COLO668 (cell line): ENCODE results near the gene SGMS1.

ENCODE experiments used
- DNase-seq: peaks from one replicate; lab custom pipeline; 2025; ENCODE audit not compliant: unreplicated experiment; lab: John Stamatoyannopoulos, UW

SGMS1 gene

DNA sequence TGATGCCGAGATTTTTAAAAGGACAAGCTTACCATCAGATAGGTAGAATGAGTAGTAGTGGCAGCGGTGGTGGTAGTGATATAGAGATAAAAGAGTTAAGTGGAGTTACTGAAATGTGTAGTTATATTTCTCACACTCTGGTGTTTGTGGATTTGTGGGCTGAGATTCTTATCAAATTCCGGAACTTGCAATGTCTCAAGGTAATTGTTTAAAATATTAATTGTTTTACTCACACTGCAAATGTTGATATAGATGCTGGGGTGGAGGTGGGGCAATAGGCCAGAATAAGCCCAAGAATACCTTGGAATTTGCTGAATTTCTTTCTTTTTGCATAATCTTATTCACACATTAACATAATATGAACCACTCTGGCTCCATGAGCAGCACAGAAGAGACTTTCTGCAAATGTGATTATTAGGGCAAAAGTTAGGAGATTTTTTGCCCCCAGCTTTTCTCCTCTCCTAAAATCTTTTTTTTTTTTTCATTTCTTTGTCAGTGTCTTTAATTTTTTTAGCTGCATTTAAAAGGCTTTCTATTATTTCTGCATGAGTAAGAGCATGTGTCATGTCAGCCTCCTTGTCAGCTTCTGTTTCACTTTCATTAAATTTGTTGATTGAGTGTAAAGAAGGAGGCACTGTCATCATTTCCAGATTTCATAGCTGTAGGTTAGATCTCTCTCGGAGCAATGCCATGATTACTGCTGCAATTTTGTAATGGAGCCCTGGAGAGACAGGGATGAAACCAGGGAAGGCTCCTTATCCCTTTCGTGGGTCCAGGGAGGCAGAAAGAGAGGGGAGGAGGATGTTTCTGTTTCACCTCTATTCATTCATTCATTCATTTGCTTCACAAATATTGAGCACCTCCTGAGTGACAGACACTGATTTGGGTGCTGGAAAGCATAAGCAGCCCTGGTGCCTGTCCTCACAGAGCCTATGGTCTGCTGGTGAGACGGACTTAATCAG lies 13.1 kb upstream of the SGMS1 start:
- no peak for DNase-seq

GRCh38 chr10:50635286-50635685 lies 11.5 kb upstream of the SGMS1 start:
- DNase-seq: no peak

DNA sequence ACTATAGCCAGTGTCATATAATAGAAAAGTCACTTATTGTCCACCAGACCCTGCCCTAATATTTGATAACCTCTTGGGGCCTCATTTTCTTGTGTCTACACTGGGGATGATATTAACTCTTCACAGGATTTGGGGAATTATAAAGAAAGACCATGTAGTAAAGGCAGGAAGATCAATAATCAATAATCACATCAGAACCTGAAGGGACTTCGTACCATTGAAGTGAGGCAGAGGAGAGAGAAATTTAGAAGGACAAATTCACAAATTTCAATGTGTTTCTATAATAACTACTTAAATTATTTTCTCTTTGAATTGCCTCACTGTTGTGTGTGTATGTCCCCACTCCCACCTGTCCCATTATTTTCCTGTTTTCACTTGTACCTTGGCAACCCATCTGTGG lies 10.7 kb upstream of the SGMS1 start:
- no peak for DNase-seq

GRCh38 chr10:50631052-50631451 lies 7.3 kb upstream of the SGMS1 start:
- no peak for DNase-seq

GRCh38 chr10:50629495-50630122 lies 5.9 kb upstream of the SGMS1 start:
- DNase-seq: no peak

DNA sequence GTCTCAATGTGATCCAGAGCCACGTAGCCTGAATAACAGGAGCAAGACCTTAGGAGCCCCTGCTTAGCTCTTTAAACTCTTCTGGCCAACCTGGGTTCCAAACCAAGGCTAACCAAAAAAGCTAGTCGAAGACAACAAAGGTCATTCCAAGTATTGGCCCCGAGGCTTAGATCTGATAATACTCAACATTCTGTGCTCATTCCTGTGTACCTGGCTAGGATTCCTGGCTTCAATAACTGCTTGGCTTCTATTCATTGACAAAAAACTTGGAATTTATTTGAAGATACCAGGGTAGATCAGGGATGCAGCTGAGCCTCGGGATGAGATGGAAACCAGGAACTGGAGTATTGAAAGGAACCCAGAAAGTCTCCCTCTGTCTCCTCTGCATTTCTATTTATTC lies 4.1 kb upstream of the SGMS1 start:
- DNase-seq: no peak

DNA sequence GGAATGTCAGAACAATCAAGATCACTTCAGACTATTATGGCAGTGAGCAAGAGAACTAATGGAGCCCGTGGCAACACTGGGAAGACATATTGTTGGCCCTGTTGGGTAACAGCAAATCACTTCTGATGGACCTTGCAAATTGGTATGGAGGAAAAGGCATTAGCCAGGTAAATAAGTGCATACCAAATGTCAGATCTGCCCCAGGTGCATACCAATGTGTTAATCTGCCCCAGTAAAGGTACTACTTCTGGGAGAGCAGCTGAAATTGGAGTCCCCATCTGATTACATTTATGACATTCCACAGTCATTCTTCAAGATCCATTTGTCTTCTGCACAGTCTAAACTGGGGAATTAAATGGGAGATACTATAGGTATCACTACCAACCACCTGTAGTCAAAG lies 3.7 kb upstream of the SGMS1 start:
- DNase-seq: no peak

GRCh38 chr10:50625649-50626132 lies 1.9 kb upstream of the SGMS1 start:
- DNase-seq: no peak

DNA sequence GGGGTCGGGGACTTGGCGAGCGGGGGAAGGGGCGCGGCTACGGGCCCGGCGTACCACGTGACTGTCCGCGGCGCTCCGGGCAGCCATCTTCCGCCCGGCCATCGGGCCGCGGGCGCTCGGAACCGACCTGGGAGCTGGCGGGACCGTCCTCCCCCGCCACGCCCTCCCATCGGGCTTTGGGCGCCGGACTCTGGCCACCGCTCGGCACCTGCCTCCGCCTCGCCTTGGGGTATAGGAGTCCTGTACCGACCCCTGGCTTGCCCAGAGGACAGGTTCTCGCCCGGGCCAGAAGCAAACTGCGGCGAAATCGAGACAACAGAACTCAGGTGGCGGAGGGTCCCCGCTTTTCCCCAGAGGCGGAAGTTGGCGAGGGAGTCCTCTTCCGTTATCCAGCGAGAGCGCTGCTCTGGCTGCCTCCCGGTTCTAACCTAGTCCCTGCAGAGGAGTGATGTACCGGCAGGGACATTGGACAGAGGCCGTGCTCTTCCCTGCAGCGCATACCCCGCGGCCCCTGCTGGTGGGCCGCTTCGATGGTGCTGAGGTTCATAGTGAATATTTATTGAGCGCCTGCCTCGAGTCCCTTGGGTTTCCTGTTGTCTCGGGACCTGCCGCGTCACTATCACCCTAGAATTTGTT lies 1.2 kb upstream of the SGMS1 start:
- DNase-seq: peak; percentile 85

DNA sequence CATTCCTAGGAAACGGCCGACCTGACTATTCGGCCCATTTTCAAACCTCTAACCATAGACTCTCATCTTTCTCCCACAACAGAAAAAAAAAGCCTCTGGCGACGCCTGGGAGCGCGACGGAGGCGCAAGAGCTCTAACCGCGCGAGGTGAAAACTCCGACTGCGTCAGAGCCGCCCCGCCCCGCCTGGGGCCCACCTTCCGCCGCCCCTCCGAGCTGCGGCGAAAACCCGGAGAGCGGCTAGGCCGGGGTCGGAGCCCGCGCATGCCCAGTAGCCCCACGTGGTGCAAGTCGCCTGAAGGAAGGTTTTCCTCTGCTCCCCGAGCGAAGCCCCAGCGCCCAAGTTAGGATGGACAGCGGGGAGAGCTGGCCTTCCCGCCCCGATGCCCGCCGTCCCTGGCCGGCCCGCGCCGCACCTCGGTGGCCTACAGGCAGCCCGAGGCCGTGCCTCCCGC lies 683 bp upstream of the SGMS1 start:
- DNase-seq: peak; percentile 91

DNA sequence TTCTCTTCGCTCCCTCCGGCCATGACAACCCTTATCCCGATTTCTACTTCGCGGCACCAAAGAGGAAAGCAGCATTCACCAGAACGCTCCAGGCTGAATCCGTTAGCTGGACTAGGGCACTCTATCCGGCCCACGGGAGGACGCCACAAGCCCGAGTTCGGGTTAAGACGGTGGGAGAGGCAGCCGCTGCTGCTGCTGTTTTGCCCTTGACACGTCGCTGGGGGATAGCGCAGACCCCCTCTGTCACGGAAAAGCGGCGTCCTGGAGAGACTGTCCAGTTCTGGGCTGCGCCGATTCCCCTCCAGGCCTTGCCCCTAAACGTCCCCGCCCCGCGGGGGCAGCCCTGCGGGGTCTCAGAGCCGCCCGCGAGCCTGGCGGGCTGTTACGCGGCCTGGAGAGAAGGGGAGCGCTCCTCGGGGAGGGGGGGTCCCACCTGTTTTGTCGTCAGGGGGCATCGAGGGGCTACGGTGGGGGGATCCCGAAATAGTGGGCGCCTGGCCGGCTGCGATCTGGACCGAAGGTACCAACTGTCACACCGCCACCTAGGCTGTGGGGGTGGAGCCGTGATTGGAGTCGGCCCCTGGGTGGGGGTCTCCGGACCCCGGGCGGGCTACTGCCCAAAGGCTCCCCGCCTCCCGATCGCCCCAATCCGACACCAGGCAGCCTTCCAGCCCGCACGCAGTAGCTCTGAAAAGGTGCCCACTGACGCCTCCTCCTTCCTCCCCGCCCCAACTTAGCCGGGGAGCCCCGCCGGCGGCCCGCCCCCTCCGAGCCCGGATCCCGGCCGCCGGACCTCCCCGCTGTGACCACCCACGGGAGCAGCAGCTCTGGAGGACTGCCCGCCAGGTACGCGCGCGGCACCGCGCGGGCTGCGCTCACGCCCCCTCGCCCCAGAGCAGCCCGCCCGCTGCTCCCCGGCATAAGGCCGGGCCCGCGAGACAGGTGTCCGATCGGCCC lies 772 bp downstream of the SGMS1 start:
- DNase-seq: peak; percentile 43

DNA sequence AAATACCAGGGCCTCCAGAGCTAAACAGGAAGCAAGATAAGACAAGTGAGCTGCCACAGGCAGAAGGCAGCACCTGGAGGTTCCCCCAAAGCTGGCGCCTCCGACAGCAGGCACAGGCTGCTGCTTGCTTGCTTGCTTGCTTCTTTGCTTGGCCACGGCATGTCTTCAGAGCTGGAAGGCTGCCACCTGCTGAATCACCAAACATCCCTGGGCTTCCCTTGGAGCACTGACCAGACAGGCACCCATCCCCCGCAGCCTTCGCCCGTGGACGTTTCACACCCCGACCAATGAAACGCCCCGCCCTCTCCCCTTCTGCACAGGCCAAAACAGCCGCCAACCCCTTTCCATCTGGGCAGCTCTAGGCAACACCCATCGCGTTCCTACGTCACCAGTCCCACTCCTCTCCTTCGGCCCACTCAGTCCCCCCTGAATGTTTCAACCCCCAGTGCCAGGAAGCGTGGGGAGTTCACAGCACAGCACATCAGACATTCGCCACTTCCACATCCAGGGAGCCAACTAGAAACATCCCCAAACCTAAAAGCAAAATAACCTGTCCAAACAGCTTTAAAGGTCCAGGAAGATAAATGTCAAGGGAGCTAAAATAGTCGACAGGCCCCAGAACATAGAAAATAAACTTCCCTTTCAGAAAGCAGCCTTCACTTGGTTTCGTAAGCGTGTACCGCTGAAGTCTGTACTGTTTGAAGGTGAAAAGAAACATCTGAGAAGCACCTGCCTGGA lies 1.6 kb downstream of the SGMS1 start:
- peak; percentile 67 for DNase-seq

DNA sequence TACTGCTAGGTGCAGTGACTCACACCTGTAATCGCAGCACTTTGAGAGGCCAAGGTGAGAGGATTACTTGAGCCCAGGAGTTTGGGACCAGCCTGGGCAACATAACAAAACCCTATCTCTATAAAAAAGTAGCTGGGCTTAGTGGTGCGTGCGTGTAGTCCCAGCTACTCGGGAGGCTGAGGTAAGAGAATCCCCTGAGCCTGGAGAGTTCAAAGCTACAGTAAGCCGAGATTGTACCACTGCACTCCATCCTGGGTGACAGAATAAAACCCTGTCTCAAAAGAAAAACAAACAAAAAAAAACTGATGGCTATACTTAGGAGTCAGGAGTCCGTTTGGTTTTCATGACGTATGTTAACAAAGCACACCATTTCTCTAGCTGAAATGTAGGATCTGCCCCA lies 2.9 kb downstream of the SGMS1 start:
- no peak for DNase-seq

DNA sequence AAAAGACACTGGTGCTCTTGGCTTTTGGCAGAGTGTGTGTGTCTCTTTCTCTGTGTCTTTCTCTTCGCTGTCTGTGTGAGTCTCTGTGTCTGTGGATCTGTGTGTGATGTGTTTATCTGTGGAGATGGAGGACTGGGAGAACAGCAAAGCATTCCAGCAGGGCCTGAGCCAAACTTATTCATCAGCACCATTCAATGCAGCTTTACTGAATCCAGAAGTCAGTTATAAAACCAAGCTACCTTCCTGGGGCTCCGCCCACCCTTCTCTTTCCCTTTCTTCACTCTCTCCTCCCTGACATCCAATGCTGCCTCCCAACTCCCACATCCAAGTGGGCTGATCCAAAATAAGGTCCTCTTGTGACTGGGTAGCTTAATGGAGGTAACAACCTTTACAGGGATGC lies 3.9 kb downstream of the SGMS1 start:
- DNase-seq: no peak

DNA sequence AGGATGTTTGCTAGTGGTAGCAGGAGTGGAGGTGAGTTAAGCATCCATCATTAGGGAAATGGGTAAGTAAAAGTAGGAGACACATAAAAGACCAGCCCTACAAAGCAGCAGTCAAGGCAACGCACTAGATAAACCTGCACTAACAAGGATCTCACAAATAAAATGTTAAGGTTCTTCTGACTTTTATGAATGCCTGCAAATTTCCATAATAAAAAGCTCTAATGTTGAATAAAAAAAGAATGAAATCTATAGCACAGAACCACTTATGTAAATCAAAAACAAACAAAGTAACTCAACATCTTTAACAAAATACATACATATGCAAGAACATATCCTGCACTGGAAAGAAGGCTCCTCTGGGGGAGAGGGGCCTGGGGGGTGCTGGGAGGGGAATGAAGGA lies 4.6 kb downstream of the SGMS1 start:
- no peak for DNase-seq

DNA sequence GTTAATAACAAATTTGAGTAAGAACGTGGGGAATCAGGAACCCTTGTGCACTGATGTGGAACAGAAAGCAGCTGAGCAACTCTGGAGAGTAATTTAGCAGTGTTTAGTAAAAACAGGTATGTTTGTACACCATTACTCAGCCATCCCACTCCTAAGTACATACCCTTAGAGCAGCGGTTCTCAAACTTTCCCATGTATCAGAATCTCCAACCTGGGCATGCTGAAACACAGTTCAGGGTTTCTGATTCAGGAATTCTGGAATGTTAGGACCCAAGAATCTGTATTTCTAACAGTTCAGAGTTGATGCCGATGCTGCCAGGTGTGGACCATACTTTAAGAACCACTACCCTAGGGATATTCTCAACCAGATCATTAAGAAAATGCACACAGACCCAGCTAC lies 5.1 kb downstream of the SGMS1 start:
- DNase-seq: no peak

GRCh38 chr10:50615658-50616057 lies 8.1 kb downstream of the SGMS1 start:
- no peak for DNase-seq

- DNase-seq: peak; percentile 52
These were observed 9.2 kb downstream of the SGMS1 start for GRCh38 chr10:50614444-50615137.

DNA sequence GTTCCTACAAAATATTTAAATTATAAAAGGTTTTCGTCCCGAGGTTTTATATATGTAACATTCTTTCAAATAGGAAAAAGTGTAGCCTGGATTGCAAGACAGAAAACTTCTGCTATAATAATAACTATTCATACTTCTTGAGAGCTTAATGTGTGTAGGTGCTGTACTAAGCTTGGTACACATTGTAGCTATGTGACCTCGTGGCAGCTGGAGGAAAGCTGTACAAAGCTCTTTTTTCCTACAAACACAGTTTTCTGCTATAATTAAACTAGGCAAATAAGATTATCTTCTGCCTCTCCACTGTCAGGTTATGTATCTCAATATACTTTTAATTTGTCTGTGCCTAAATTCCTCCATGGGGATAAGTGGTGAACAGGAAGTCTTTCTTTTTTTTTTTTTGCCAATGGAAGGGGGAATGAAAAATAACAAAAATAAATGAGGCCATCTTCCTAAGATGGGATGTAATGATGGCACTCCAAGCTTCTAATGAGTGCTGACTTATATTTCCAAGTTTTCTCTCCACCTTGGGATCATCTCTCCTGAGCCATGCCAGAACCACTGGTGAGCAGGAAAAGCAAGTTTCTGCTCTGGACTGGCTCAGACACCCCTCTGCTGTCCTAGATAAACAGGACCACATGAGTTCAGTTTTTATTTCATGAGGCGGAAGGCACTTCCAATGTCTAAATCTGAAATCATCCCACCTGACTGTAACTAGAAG lies 9.9 kb downstream of the SGMS1 start:
- DNase-seq: no peak
